SU-DHL-6 (cell line): ENCODE data around the gene RHBDD2.

ENCODE experiments used
- H2AFZ ChIP-seq: fragments of 200-600 bp; sonication (generic); 2 replicates; pipeline ENCODE4 v1.6.1; 2014; ENCODE audit warnings: low read depth, mild to moderate bottlenecking, moderate library complexity, mixed read lengths, antibody characterized with exemption, low read length; ENCODE audit not compliant: severe bottlenecking
- H3F3A ChIP-seq: fragments of 200-600 bp; shearing (Covaris generic); 2 replicates; pipeline ENCODE4 v1.6.0; 2016; ENCODE audit warnings: antibody characterized with exemption, mild to moderate bottlenecking; ENCODE audit not compliant: insufficient read depth
- H3K27ac ChIP-seq: fragments of 200-600 bp; sonication (generic); 2 replicates; pipeline ENCODE4 v1.5.1; 2016; ENCODE audit warnings: low read depth, mild to moderate bottlenecking, low read length, moderate library complexity, mixed read lengths
- H3K27me3 ChIP-seq: fragments of 200-600 bp; sonication (generic), shearing (Covaris generic); 2 replicates; pipeline ENCODE4 v1.6.0; 2014; ENCODE audit warnings: mild to moderate bottlenecking, low read length
- H3K36me3 ChIP-seq: fragments of 200-600 bp; sonication (generic); 2 replicates; pipeline ENCODE4 v1.6.1; 2014; ENCODE audit warnings: mild to moderate bottlenecking, low read length, mixed read lengths
- H3K4me2 ChIP-seq: fragments of 300-600, 200-600 bp; shearing (Covaris generic), sonication (generic); 2 replicates; pipeline ENCODE4 v1.6.0; 2014; ENCODE audit warnings: low read length, low read depth, mild to moderate bottlenecking; ENCODE audit not compliant: poor library complexity, severe bottlenecking
- H3K4me3 ChIP-seq: fragments of 200-600 bp; sonication (generic); 2 replicates; pipeline ENCODE4 v1.5.1; 2014; ENCODE audit warnings: antibody characterized with exemption, low read length, mild to moderate bottlenecking, mixed read lengths; ENCODE audit not compliant: insufficient read depth, poor library complexity, severe bottlenecking
- H3K79me2 ChIP-seq: fragments of 200-600 bp; sonication (generic); 2 replicates; pipeline ENCODE4 v1.6.1; 2014; ENCODE audit warnings: mild to moderate bottlenecking, low read length, moderate library complexity; ENCODE audit not compliant: insufficient read depth
- H3K9ac ChIP-seq: fragments of 200-600 bp; sonication (generic); 2 replicates; pipeline ENCODE4 v1.7.0; 2014; ENCODE audit warnings: mild to moderate bottlenecking, low read length
- H3K9me2 ChIP-seq: fragments of 200-600 bp; sonication (generic); replicated peaks from 2 replicates; pipeline ENCODE4 v1.6.1; 2014; ENCODE audit warnings: low read length; ENCODE audit not compliant: insufficient read depth
- H3K9me3 ChIP-seq: fragments of 200-600 bp; sonication (generic); 2 replicates; pipeline ENCODE4 v1.6.1; 2014; ENCODE audit warnings: low read length, mixed read lengths; ENCODE audit not compliant: insufficient read depth
- H4K20me1 ChIP-seq: fragments of 200-600 bp; sonication (generic); 2 replicates; pipeline ENCODE4 v1.6.1; 2014; ENCODE audit warnings: low read depth, mild to moderate bottlenecking, antibody characterized with exemption, low read length, moderate library complexity, mixed read lengths
- EZH2phosphoT487 ChIP-seq: fragments of 200-600 bp; sonication (generic), shearing (Covaris generic); conservative IDR thresholded peaks from 2 replicates; pipeline ENCODE4 v1.6.1; 2018; ENCODE audit warnings: mild to moderate bottlenecking, antibody characterized with exemption, low read length, moderate library complexity, mixed read lengths
- TF ChIP-seq, protein P1 (sequence below): fragments of 200-600 bp; sonication (generic); IDR thresholded peaks from one replicate; pipeline ENCODE4 v1.5.1; 2017; ENCODE audit warnings: antibody characterized with exemption, mild to moderate bottlenecking, low read length, moderate library complexity; ENCODE audit not compliant: insufficient read depth, poor library complexity, severe bottlenecking

Gene RHBDD2

DNA sequence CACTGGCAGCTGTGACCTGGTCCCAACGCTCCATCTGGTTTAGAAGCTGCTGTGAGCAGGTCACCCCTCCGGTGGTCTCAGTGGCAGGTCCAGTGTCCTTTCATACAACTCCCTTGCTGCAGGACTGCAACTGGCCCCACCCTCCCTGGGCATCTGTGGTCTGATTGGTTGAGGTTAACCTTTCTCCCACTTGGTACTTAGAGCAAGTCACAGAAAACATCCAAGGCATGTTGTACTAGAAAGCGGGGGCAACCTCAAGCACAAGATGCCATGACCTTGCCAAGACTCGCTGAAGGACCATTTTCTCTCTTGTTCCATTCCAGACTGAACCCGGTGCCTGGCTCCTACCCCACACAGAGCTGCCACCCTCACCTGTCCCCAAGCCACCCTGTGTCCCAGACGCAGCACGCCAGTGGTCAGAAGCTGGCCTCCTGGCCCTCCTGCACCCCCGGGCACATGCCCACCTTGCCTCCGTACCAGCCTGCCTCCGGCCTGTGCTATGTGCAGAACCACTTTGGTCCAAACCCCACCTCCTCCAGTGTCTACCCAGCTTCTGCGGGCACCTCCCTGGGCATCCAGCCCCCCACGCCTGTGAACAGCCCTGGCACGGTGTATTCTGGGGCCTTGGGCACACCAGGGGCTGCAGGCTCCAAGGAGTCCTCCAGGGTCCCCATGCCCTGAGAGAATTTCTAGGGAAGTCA lies 9.0 kb downstream of the RHBDD2 start:
- H4K20me1 ChIP-seq, result no peaks in the 10 kb centered on the region

DNA sequence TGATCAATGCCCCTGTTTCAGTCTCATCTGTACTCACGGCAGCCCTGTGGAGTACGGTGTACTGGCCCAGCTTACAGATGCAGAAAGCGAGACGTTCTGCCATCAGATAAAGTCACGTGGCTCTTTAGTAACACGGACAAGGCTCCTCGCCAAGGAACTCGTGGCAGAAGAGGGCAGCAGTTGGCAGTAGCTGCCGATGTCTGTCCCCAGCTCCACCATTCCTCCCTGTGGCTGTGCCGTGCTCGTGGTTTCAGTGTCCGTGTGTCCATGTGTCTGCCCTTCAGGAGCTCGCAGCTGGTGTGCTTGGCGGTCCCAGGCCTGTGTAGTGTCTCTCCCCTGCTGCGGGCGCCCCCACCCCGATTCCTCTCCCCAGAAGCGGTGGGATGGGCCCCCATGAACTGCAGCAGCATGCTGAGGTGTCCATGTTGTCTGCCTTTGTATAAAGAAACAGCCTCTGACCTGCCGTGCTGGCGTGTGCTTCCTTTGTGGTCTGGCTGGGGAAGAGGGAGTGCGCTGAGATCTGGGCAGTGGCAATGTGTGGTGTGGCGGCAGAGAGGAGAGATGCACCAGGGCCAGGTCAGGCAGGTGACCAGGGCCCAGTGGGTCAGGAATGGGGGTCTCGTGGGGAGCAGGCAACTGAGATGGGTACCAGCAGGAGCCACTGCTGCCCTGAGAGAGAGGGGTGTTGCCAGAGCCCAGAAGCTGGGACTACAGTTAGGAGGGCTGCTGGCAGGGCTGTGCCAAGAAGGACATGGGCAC lies 9.8 kb downstream of the RHBDD2 start:
- no peak for TF ChIP-seq EZH2phosphoT487
- TF ChIP-seq, protein P1, sequence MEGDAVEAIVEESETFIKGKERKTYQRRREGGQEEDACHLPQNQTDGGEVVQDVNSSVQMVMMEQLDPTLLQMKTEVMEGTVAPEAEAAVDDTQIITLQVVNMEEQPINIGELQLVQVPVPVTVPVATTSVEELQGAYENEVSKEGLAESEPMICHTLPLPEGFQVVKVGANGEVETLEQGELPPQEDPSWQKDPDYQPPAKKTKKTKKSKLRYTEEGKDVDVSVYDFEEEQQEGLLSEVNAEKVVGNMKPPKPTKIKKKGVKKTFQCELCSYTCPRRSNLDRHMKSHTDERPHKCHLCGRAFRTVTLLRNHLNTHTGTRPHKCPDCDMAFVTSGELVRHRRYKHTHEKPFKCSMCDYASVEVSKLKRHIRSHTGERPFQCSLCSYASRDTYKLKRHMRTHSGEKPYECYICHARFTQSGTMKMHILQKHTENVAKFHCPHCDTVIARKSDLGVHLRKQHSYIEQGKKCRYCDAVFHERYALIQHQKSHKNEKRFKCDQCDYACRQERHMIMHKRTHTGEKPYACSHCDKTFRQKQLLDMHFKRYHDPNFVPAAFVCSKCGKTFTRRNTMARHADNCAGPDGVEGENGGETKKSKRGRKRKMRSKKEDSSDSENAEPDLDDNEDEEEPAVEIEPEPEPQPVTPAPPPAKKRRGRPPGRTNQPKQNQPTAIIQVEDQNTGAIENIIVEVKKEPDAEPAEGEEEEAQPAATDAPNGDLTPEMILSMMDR, result no peak
- Histone ChIP-seq H3K9ac (no peak overlapping the region), H3K4me3 (no peak overlapping the region), H3K27ac (no peak overlapping the region), H2AFZ (no peak overlapping the region), H3K4me2 (no peak overlapping the region), H3K27me3 (no peaks in the 10 kb centered on the region), H3K9me2 (no peaks in the 10 kb centered on the region), H3K79me2 (no peaks in the 10 kb centered on the region), H4K20me1 (no peaks in the 10 kb centered on the region), H3K9me3 (no peaks in the 10 kb centered on the region), H3K36me3 (no peaks in the 10 kb centered on the region), H3F3A (no peaks in the 10 kb centered on the region)

More for the DNA sequence above, 9.0 kb downstream of the RHBDD2 start:
- Histone ChIP-seq H3K9me2 (no peaks in the 10 kb centered on the region), H3K9me3 (no peaks in the 10 kb centered on the region), H2AFZ (no peak overlapping the region), H3K4me3 (no peak overlapping the region), H3K79me2 (no peaks in the 10 kb centered on the region), H3F3A (no peaks in the 10 kb centered on the region), H3K36me3 (no peaks in the 10 kb centered on the region), H3K4me2 (no peak overlapping the region), H3K9ac (no peak overlapping the region), H3K27me3 (no peaks in the 10 kb centered on the region), H3K27ac (no peak overlapping the region)
- TF ChIP-seq EZH2phosphoT487, result no peak
- TF ChIP-seq, protein P1, result no peak

DNA sequence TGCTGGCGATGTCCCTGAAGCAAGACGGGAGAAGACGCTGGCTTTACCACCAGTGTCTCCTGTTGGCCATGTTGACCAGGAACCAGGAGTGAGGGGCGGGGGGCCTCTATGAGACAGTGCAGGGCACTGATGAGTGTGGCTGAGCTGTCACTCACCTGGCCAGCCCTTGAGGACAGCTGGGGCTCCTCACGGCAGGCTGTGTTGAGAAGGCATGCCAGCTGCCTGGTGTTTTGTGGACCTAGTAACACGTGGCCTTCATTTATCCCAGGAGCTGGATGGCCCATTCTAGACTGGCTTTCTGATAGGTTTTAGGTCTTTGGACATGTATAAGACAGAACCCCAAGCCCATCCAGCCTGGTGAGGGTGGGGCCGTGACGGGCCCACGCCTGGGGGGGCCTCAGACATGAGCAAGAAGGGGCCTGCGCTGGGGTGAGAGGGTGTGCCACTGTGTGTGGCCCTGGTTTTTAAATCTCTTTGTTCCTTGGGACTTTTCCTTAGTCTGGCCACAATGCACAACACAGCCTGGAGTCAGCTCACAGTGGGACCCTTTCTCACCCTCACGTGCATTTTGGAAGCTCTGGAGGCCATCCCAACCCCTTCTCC lies 10.5 kb downstream of the RHBDD2 start:
- Histone ChIP-seq H3K9me2 (no peaks in the 10 kb centered on the region), H3K27me3 (no peaks in the 10 kb centered on the region), H2AFZ (no peak overlapping the region), H3K79me2 (no peaks in the 10 kb centered on the region), H3K4me3 (no peak overlapping the region), H3K9me3 (no peaks in the 10 kb centered on the region), H3F3A (no peaks in the 10 kb centered on the region), H3K36me3 (no peaks in the 10 kb centered on the region), H4K20me1 (no peaks in the 10 kb centered on the region), H3K27ac (no peak overlapping the region), H3K4me2 (no peak overlapping the region), H3K9ac (no peak overlapping the region)
- TF ChIP-seq, protein P1, result no peak
- no peak for TF ChIP-seq EZH2phosphoT487
